HepG2 (cell line): ENCODE results near the gene SHROOM1. TPM values are rescaled to one million over a fixed set of nuclear protein-coding genes. Genes with fewer than 3 reads are reported as not detected.

ENCODE experiments used
- CCDC6 ChIP-seq: sonication (generic); formaldehyde crosslinking; IDR thresholded peaks from 2 replicates; pipeline ENCODE4 v1.8.1; 2022; ENCODE audit warnings: mild to moderate bottlenecking, missing genetic modification reagents, moderate library complexity
- DR1 ChIP-seq: sonication (generic); formaldehyde crosslinking; IDR thresholded peaks from 2 replicates; pipeline ENCODE4 v1.8.0; 2021; ENCODE audit warnings: mild to moderate bottlenecking, missing genetic modification reagents, inconsistent platforms
- GABPB1 ChIP-seq: IDR thresholded peaks from 2 replicates; pipeline ENCODE4 v1.6.1; 2016; ENCODE audit warnings: mild to moderate bottlenecking, missing genetic modification reagents, moderate library complexity, missing compliant biosample characterization
- GFI1 ChIP-seq: sonication (generic); formaldehyde crosslinking; IDR thresholded peaks from 2 replicates; pipeline ENCODE4 v1.5.0; 2020; ENCODE audit warnings: missing genetic modification reagents, mild to moderate bottlenecking, borderline replicate concordance
- HMG20B ChIP-seq: conservative IDR thresholded peaks from 2 replicates; pipeline ENCODE4 v1.6.1; 2016; ENCODE audit warnings: missing genetic modification reagents, missing compliant biosample characterization
- HNF1B ChIP-seq: sonication (generic); formaldehyde crosslinking; IDR thresholded peaks from 2 replicates; pipeline ENCODE4 v1.5.1; 2020; ENCODE audit warnings: mild to moderate bottlenecking, moderate library complexity, missing genetic modification reagents
- KDM2A ChIP-seq: sonication (generic); formaldehyde crosslinking; IDR thresholded peaks from 2 replicates; pipeline ENCODE4 v1.4.0; 2020; ENCODE audit warnings: low read depth, missing genetic modification reagents, borderline replicate concordance
- MAZ ChIP-seq, 2 experiments: sonication (generic) in 1 of 2; formaldehyde crosslinking in 1 of 2; IDR thresholded peaks; 2 replicates each; pipeline versions ENCODE4 v1.5.0 to v1.6.1; 2012 to 2020; ENCODE audit warnings: low read depth in 2 of 2, mild to moderate bottlenecking in 2 of 2, borderline replicate concordance in 1 of 2, improper control_type of control experiment in 1 of 2, low read length in 1 of 2, missing genetic modification reagents in 1 of 2, moderate library complexity in 1 of 2
- MEF2D ChIP-seq: sonication (generic); formaldehyde crosslinking; IDR thresholded peaks from 2 replicates; pipeline ENCODE4 v1.5.1; 2020; ENCODE audit warnings: mild to moderate bottlenecking, missing genetic modification reagents
- NONO ChIP-seq, 2 experiments: fragments of 450-650 bp in 1 of 2; sonication (generic) in 1 of 2; formaldehyde crosslinking in 1 of 2; IDR thresholded peaks in 1 of 2; conservative IDR thresholded peaks in 1 of 2; 2 replicates each; pipeline versions ENCODE4 v1.6.1 to v1.8.0; 2017 to 2022; ENCODE audit warnings: mild to moderate bottlenecking in 1 of 2, missing genetic modification reagents in 1 of 2, moderate library complexity in 1 of 2
- NPAS2 ChIP-seq: sonication (generic); formaldehyde crosslinking; IDR thresholded peaks from 2 replicates; pipeline ENCODE4 v1.8.0; 2022; ENCODE audit warnings: mild to moderate bottlenecking, missing genetic modification reagents, borderline replicate concordance
- THAP11 ChIP-seq: IDR thresholded peaks from 2 replicates; pipeline ENCODE4 v1.6.1; 2016; ENCODE audit warnings: missing biosample characterization, missing genetic modification reagents
- UBTF ChIP-seq: sonication (generic); formaldehyde crosslinking; IDR thresholded peaks from 2 replicates; pipeline ENCODE4 v1.4.0; 2020; ENCODE audit warnings: mild to moderate bottlenecking, missing genetic modification reagents
- ZBTB14 ChIP-seq: sonication (generic); formaldehyde crosslinking; IDR thresholded peaks from 2 replicates; pipeline ENCODE4 v1.4.0; 2020; ENCODE audit warnings: missing genetic modification reagents
- ZBTB38 ChIP-seq: sonication (generic); formaldehyde crosslinking; IDR thresholded peaks from 2 replicates; pipeline ENCODE4 v1.5.1; 2020; ENCODE audit warnings: mild to moderate bottlenecking, missing genetic modification reagents
- ZFP91 ChIP-seq: sonication (generic); formaldehyde crosslinking; IDR thresholded peaks from 2 replicates; pipeline ENCODE4 v1.9.0; 2022; ENCODE audit warnings: missing genetic modification reagents, mild to moderate bottlenecking, borderline replicate concordance
- ZGPAT ChIP-seq: IDR thresholded peaks from 2 replicates; pipeline ENCODE4 v1.6.1; 2016; ENCODE audit warnings: mild to moderate bottlenecking
- ZNF83 ChIP-seq: sonication (generic); formaldehyde crosslinking; IDR thresholded peaks from 2 replicates; pipeline ENCODE4 v1.4.0; 2020; ENCODE audit warnings: missing genetic modification reagents, mild to moderate bottlenecking, borderline replicate concordance
- polyA plus RNA-seq, 8 experiments: library from polyadenylated mRNA; depleted of rRNA in 3 of 8; stranded (reverse) in 7 of 8; unstranded in 1 of 8; fragments of >200 nt; fragmentation: Illumina TruSeq in 4 of 8; extraction: Trizol in 4 of 8; gene quantifications; 2 replicates each; pipeline versions ENCODE4 v1.2.1 to v1.2.3, GENCODE V29; 2011 to 2016; ENCODE audit warnings: low read depth in 4 of 8, missing spikeins in 1 of 8, mixed read lengths in 1 of 8; ENCODE audit not compliant: insufficient read depth in 1 of 8
- total RNA-seq, 5 experiments: library from RNA; depleted of rRNA; stranded (reverse); fragments of >200 nt; fragmentation: Illumina TruSeq; extraction: Trizol; gene quantifications; 2 replicates each; pipeline ENCODE4 v1.2.3, GENCODE V29; 2016; ENCODE audit warnings: low read depth in 1 of 5

The SHROOM1 gene
- total and polyA plus RNA-seq, 2 of the 13 experiments (the other 11 are each of a cell fraction or from before 2014, with no cell fraction given) = 18.2 to 25.7 TPM

- TF ChIP-seq MEF2D (CRISPR knock-in tag) = 0 out of 2 replicates have a peak, but pooled peaks have one; percentile 20
- no peak for TF ChIP-seq NPAS2
- peak; percentile 89 for TF ChIP-seq KDM2A (CRISPR knock-in tag)
- no peak for TF ChIP-seq DR1
- peak; percentile 75 for TF ChIP-seq ZBTB38
- 0 out of 2 replicates have a peak, but pooled peaks have one; percentile 37 for TF ChIP-seq GFI1 (CRISPR knock-in tag)
- TF ChIP-seq UBTF (CRISPR knock-in tag) = peak; percentile 90
- TF ChIP-seq GABPB1 (CRISPR knock-in tag) = peak; percentile 78
- TF ChIP-seq HMG20B = 0 out of 2 replicates have a peak, but pooled peaks have one; percentile 22
- TF ChIP-seq CCDC6 (CRISPR knock-in tag) = no peak
- TF ChIP-seq THAP11 (CRISPR knock-in tag) = peak; percentile 96
- peak; percentile 40; the same call in 1 of the 2 replicates for TF ChIP-seq ZGPAT (CRISPR knock-in tag)
- TF ChIP-seq NONO (IDR thresholded peaks at IDR 0.05) = no peak
- TF ChIP-seq NONO (CRISPR knock-in tag; conservative IDR thresholded peaks at IDR 0.05) = peak; percentile 69; the same call in 1 of the 2 replicates
- TF ChIP-seq ZFP91 = peak; percentile 80; the same call in 1 of the 2 replicates
- TF ChIP-seq ZNF83 (CRISPR knock-in tag) = no peak
- 0 out of 2 replicates have a peak, but pooled peaks have one; percentile 17 for TF ChIP-seq HNF1B
- TF ChIP-seq ZBTB14 (CRISPR knock-in tag) = 0 out of 2 replicates have a peak, but pooled peaks have one; percentile 14
- TF ChIP-seq MAZ (IDR thresholded peaks at IDR 0.05; ENCODE audit: borderline replicate concordance, low read depth, low read length) = no peak
- peak; percentile 63 for TF ChIP-seq MAZ (CRISPR knock-in tag; IDR thresholded peaks at IDR 0.05; ENCODE audit: low read depth)
Observed at GRCh38 chr5:132777209-132778069, 53.0 kb downstream of the SHROOM1 start, which contains the start of gene SEPTIN8 (continued).
